GM19438 (cell line): Measurements from ENCODE around the gene COLEC11.

ENCODE experiments used
- ATAC-seq: cut with Tn5 transposase; IDR thresholded peaks from one replicate; pipeline ENCODE4 v1.9.1; 2021; ENCODE audit warnings: low read depth; ENCODE audit not compliant: unreplicated experiment

The COLEC11 gene

GRCh38 chr2:3666613-3666975 is 71.7 kb downstream of the COLEC11 start:
- no peak for ATAC-seq

- ATAC-seq, result no peak
Observed at GRCh38 chr2:3667151-3667631, 72.3 kb downstream of the COLEC11 start.

GRCh38 chr2:3669656-3670055 is 74.7 kb downstream of the COLEC11 start:
- ATAC-seq, result no peak

- no peak for ATAC-seq
Observed at GRCh38 chr2:3670376-3670775, 75.5 kb downstream of the COLEC11 start.

GRCh38 chr2:3670941-3671340 is 76.0 kb downstream of the COLEC11 start:
- no peak for ATAC-seq

GRCh38 chr2:3672861-3673678 is 78.2 kb downstream of the COLEC11 start:
- ATAC-seq, result no peak

GRCh38 chr2:3674066-3674845 is 79.3 kb downstream of the COLEC11 start:
- no peak for ATAC-seq

- ATAC-seq, result no peak
Observed at GRCh38 chr2:3675687-3676086, 80.8 kb downstream of the COLEC11 start.

- no peak for ATAC-seq
Observed at GRCh38 chr2:3677436-3677835, 82.5 kb downstream of the COLEC11 start.

- ATAC-seq, result no peak
Observed at GRCh38 chr2:3678212-3678611, 83.3 kb downstream of the COLEC11 start.

- no peak for ATAC-seq
Observed at GRCh38 chr2:3679180-3679579, 84.3 kb downstream of the COLEC11 start.

GRCh38 chr2:3679616-3680393 is 84.9 kb downstream of the COLEC11 start:
- no peak for ATAC-seq

- no peak for ATAC-seq
Observed at GRCh38 chr2:3680548-3681345, 85.8 kb downstream of the COLEC11 start.

GRCh38 chr2:3681625-3682024 is 86.7 kb downstream of the COLEC11 start:
- ATAC-seq, result no peak

GRCh38 chr2:3682811-3683210 is 87.9 kb downstream of the COLEC11 start:
- no peak for ATAC-seq

- ATAC-seq, result no peak
Observed at GRCh38 chr2:3683748-3684454, 89.0 kb downstream of the COLEC11 start.

- ATAC-seq, result no peak
Observed at GRCh38 chr2:3689998-3690748, 95.3 kb downstream of the COLEC11 start.

GRCh38 chr2:3692375-3692774 is 97.5 kb downstream of the COLEC11 start:
- no peak for ATAC-seq
